DMS79 (cell line): Measurements from ENCODE around the gene SELENOV.
A peak's percentile ranks its signal among the peaks of the same experiment; 100 is the strongest.

Source experiments
- DNase-seq: peaks from one replicate; lab custom pipeline; 2025; lab: John Stamatoyannopoulos, UW

The SELENOV gene

GRCh38 chr19:39514840-39515550, at the start of gene SELENOV:
SELENOV (plus strand) TSS chr19:39515139; CDS start chr19:39515213, 74 bp downstream.
- DNase-seq: peak; percentile 65

- DNase-seq: no peak
Measured at GRCh38 chr19:39465956-39466747, 48.8 kb upstream of the SELENOV start.

- no peak for DNase-seq
Measured at GRCh38 chr19:39467941-39468340, 47.0 kb upstream of the SELENOV start.

- no peak for DNase-seq
Measured at GRCh38 chr19:39469036-39469435, 45.9 kb upstream of the SELENOV start.

GRCh38 chr19:39469567-39469966, 45.4 kb upstream of the SELENOV start:
- no peak for DNase-seq

- no peak for DNase-seq
Measured at GRCh38 chr19:39470724-39471339, 44.1 kb upstream of the SELENOV start.

GRCh38 chr19:39471756-39472536, 43.0 kb upstream of the SELENOV start:
- no peak for DNase-seq

GRCh38 chr19:39472746-39473442, 42.0 kb upstream of the SELENOV start:
- DNase-seq: no peak

GRCh38 chr19:39473443-39473960, 41.4 kb upstream of the SELENOV start:
- DNase-seq: no peak

- DNase-seq: no peak
Measured at GRCh38 chr19:39474139-39474620, 40.8 kb upstream of the SELENOV start.

- no peak for DNase-seq
Measured at GRCh38 chr19:39475748-39476147, 39.2 kb upstream of the SELENOV start.

- DNase-seq: peak; percentile 6
Measured at GRCh38 chr19:39479319-39479801, 35.6 kb upstream of the SELENOV start.

- DNase-seq: no peak
Measured at GRCh38 chr19:39479916-39480315, 35.0 kb upstream of the SELENOV start.

GRCh38 chr19:39480337-39481228, 34.4 kb upstream of the SELENOV start, which contains the start of gene TIMM50:
TIMM50 (plus strand) TSS chr19:39480838; CDS start chr19:39480854, 16 bp downstream.
- DNase-seq: peak; percentile 95

GRCh38 chr19:39481229-39481545, 33.8 kb upstream of the SELENOV start:
- no peak for DNase-seq

- no peak for DNase-seq
Measured at GRCh38 chr19:39481676-39482075, 33.3 kb upstream of the SELENOV start.

- DNase-seq: no peak
Measured at GRCh38 chr19:39483141-39483540, 31.8 kb upstream of the SELENOV start.

GRCh38 chr19:39489756-39490155, 25.2 kb upstream of the SELENOV start:
- no peak for DNase-seq

GRCh38 chr19:39492225-39492624, 22.7 kb upstream of the SELENOV start:
- no peak for DNase-seq

- no peak for DNase-seq
Measured at GRCh38 chr19:39492788-39493187, 22.2 kb upstream of the SELENOV start.
